Hepatic stellate cell (primary cell): ENCODE measurements around the gene ARHGEF28.

Experiments
- DNase-seq: peaks from one replicate; pipeline ENCODE4 v3.0.0; 2011; ENCODE audit warnings: low spot score

Gene ARHGEF28

GRCh38 chr5:73735032-73735734 is 109.2 kb downstream of the ARHGEF28 start:
- DNase-seq = no peak

GRCh38 chr5:73739650-73740049 is 113.7 kb downstream of the ARHGEF28 start:
- no peak for DNase-seq

GRCh38 chr5:73740274-73740790 is 114.3 kb downstream of the ARHGEF28 start:
- DNase-seq = no peak

GRCh38 chr5:73743161-73743560 is 117.2 kb downstream of the ARHGEF28 start:
- no peak for DNase-seq

- no peak for DNase-seq
These were observed 119.8 kb downstream of the ARHGEF28 start for GRCh38 chr5:73745836-73746235.

- DNase-seq = no peak
These were observed 120.6 kb downstream of the ARHGEF28 start for GRCh38 chr5:73746608-73747007.

GRCh38 chr5:73747696-73748380 is 121.8 kb downstream of the ARHGEF28 start:
- no peak for DNase-seq

GRCh38 chr5:73748510-73749400 is 122.8 kb downstream of the ARHGEF28 start:
- DNase-seq = peak; percentile 26

GRCh38 chr5:73749485-73750270 is 123.7 kb downstream of the ARHGEF28 start:
- no peak for DNase-seq

- DNase-seq = no peak
These were observed 125.4 kb downstream of the ARHGEF28 start for GRCh38 chr5:73751254-73751914.

GRCh38 chr5:73754254-73754653 is 128.3 kb downstream of the ARHGEF28 start:
- DNase-seq = no peak

- no peak for DNase-seq
These were observed 131.4 kb downstream of the ARHGEF28 start for GRCh38 chr5:73757416-73757815.

- DNase-seq = no peak
These were observed 133.8 kb downstream of the ARHGEF28 start for GRCh38 chr5:73759771-73760170.

GRCh38 chr5:73763300-73764032 is 137.5 kb downstream of the ARHGEF28 start:
- DNase-seq = no peak

- peak; percentile 30 for DNase-seq
These were observed 138.6 kb downstream of the ARHGEF28 start for GRCh38 chr5:73764586-73764985.

- DNase-seq = no peak
These were observed 139.0 kb downstream of the ARHGEF28 start for GRCh38 chr5:73764996-73765395.

- no peak for DNase-seq
These were observed 140.9 kb downstream of the ARHGEF28 start for GRCh38 chr5:73766902-73767301.

GRCh38 chr5:73770172-73771025 is 144.4 kb downstream of the ARHGEF28 start:
- peak; percentile 24 for DNase-seq

GRCh38 chr5:73774924-73775323 is 148.9 kb downstream of the ARHGEF28 start:
- DNase-seq = no peak
